Thymus (tissue), 11 donors: ENCODE results near the gene ADGRF1. TPM values are rescaled to one million over a fixed set of nuclear protein-coding genes. Genes with fewer than 3 reads are reported as not detected.

ENCODE experiments used
- DNase-seq, 9 donors: peaks; one replicate each; pipeline ENCODE4 v3.0.0-alpha.2; 2013; ENCODE audit warnings: low spot score in 9 of 9, low read depth in 6 of 9, missing footprints in 1 of 9
- H3K27ac ChIP-seq, 2 donors: one replicate each; pipeline ENCODE4 v1.5.1; 2013; ENCODE audit warnings: control low read depth in 1 of 2, low read depth in 1 of 2, low read length in 1 of 2, mild to moderate bottlenecking in 1 of 2, moderate library complexity in 1 of 2
- H3K27me3 ChIP-seq, 2 donors: one replicate each; pipeline ENCODE4 v1.5.1; 2013; ENCODE audit warnings: low read length in 1 of 2; ENCODE audit not compliant: control insufficient read depth in 2 of 2, insufficient read depth in 1 of 2
- H3K36me3 ChIP-seq, 2 donors: one replicate each; pipeline ENCODE4 v1.5.1; 2013; ENCODE audit warnings: low read length in 1 of 2, mild to moderate bottlenecking in 1 of 2, moderate library complexity in 1 of 2; ENCODE audit not compliant: control insufficient read depth in 2 of 2, insufficient read depth in 2 of 2
- H3K4me1 ChIP-seq, 2 donors: one replicate each; pipeline ENCODE4 v1.5.1; 2013; ENCODE audit warnings: low read length in 2 of 2; ENCODE audit not compliant: control insufficient read depth in 2 of 2, insufficient read depth in 2 of 2
- H3K4me3 ChIP-seq, 2 donors: one replicate each; pipeline ENCODE4 v1.5.1; 2013; ENCODE audit warnings: low read length in 2 of 2, control low read depth in 1 of 2, mild to moderate bottlenecking in 1 of 2
- H3K9me3 ChIP-seq, 2 donors: one replicate each; pipeline ENCODE4 v1.5.1; 2013; ENCODE audit warnings: low read length in 1 of 2, mild to moderate bottlenecking in 1 of 2; ENCODE audit not compliant: control insufficient read depth in 2 of 2, insufficient read depth in 1 of 2
- WGBS: extraction: QIAGEN DNeasy Blood & Tissue Kit; methylation state at CpG from one replicate; pipeline ENCODE4 v1.1.7; 2013; 5-methylcytosine and 5-hydroxymethylcytosine counted together
- polyA plus RNA-seq: library from polyadenylated mRNA; stranded (reverse); fragments of 200-250 nt; gene quantifications from one replicate; pipeline ENCODE4 v1.2.3, GENCODE V29; 2013
- total RNA-seq: library from RNA; stranded (reverse); fragments of 120-200 nt; gene quantifications from one replicate; pipeline ENCODE4 v1.2.4, GENCODE V29; 2013
- donor health status: healthy.

ADGRF1 gene
- total and polyA plus RNA-seq, 2 donors: 0.19 to 0.66 TPM

- H3K9me3 ChIP-seq: no peaks in the 10 kb centered on the region
- peaks cover 0 to 3% of the 10 kb centered on the region in 2 donors for H3K4me1 ChIP-seq
- WGBS: 97% methylated on average over 4 of the region's 4 CpGs
Measured at GRCh38 chr6:47014401-47014800, 27.7 kb downstream of the ADGRF1 start.

GRCh38 chr6:47009583-47009982 lies 32.5 kb downstream of the ADGRF1 start:
- no peaks in the 10 kb centered on the region for H3K4me1 ChIP-seq
- H3K9me3 ChIP-seq: no peaks in the 10 kb centered on the region
- no peak for DNase-seq
- WGBS: 98% methylated on average over 7 of the region's 7 CpGs
- H3K27ac ChIP-seq: no peak overlapping the region
- no peaks in the 10 kb centered on the region for H3K27me3 ChIP-seq
- no peak overlapping the region for H3K4me3 ChIP-seq
- no peaks in the 10 kb centered on the region for H3K36me3 ChIP-seq

More at GRCh38 chr6:47014401-47014800, 27.7 kb downstream of the ADGRF1 start:
- DNase-seq: no peak
- Histone ChIP-seq H3K27ac (no peak overlapping the region), H3K27me3 (no peaks in the 10 kb centered on the region), H3K36me3 (no peaks in the 10 kb centered on the region), H3K4me3 (no peak overlapping the region)

- H3K9me3 ChIP-seq: no peaks in the 10 kb centered on the region
- 98% methylated on average over 3 of the region's 3 CpGs for WGBS
- H3K4me3 ChIP-seq: no peak overlapping the region
- no peak for DNase-seq
- no peaks in the 10 kb centered on the region for H3K4me1 ChIP-seq
- no peak overlapping the region for H3K27ac ChIP-seq
- no peaks in the 10 kb centered on the region for H3K27me3 ChIP-seq
- H3K36me3 ChIP-seq: no peaks in the 10 kb centered on the region
Measured at GRCh38 chr6:47008397-47008763, 33.8 kb downstream of the ADGRF1 start.

- Histone ChIP-seq H3K9me3 (no peaks in the 10 kb centered on the region), H3K27ac (no peak overlapping the region), H3K4me1 (no peaks in the 10 kb centered on the region), H3K36me3 (no peaks in the 10 kb centered on the region), H3K4me3 (no peak overlapping the region), H3K27me3 (no peaks in the 10 kb centered on the region)
- DNase-seq: no peak
- 96% methylated on average over 3 of the region's 3 CpGs for WGBS
Measured at GRCh38 chr6:47007657-47008396, 34.3 kb downstream of the ADGRF1 start.

GRCh38 chr6:47005486-47005885 lies 36.6 kb downstream of the ADGRF1 start:
- Histone ChIP-seq H3K9me3 (peaks cover 0 to 3% of the 10 kb centered on the region in 2 donors), H3K4me1 (no peaks in the 10 kb centered on the region), H3K4me3 (no peak overlapping the region), H3K27me3 (no peaks in the 10 kb centered on the region), H3K36me3 (no peaks in the 10 kb centered on the region), H3K27ac (no peak overlapping the region)
- DNase-seq: no peak
- WGBS: 100% methylated on average over 1 of the region's 1 CpG

GRCh38 chr6:47004463-47004862 lies 37.7 kb downstream of the ADGRF1 start:
- Histone ChIP-seq H3K27me3 (no peaks in the 10 kb centered on the region), H3K4me1 (no peaks in the 10 kb centered on the region), H3K9me3 (peaks cover 0 to 3% of the 10 kb centered on the region in 2 donors), H3K27ac (no peak overlapping the region), H3K36me3 (no peaks in the 10 kb centered on the region), H3K4me3 (no peak overlapping the region)
- no peak for DNase-seq
- WGBS: 69% methylated on average over 3 of the region's 3 CpGs

- 91% methylated on average over 4 of the region's 4 CpGs for WGBS
- Histone ChIP-seq H3K4me3 (no peak overlapping the region), H3K9me3 (peaks cover 0 to 3% of the 10 kb centered on the region in 2 donors), H3K27ac (no peak overlapping the region), H3K27me3 (no peaks in the 10 kb centered on the region), H3K4me1 (no peaks in the 10 kb centered on the region), H3K36me3 (no peaks in the 10 kb centered on the region)
- DNase-seq: no peak
Measured at GRCh38 chr6:47000842-47001241, 41.3 kb downstream of the ADGRF1 start.

- H3K27me3 ChIP-seq: no peaks in the 10 kb centered on the region
- no peaks in the 10 kb centered on the region for H3K4me1 ChIP-seq
- H3K9me3 ChIP-seq: peaks cover 0 to 3% of the 10 kb centered on the region in 2 donors
- H3K36me3 ChIP-seq: no peaks in the 10 kb centered on the region
- 95% methylated on average over 1 of the region's 1 CpG for WGBS
- H3K4me3 ChIP-seq: no peak overlapping the region
- no peak for DNase-seq
- no peak overlapping the region for H3K27ac ChIP-seq
Measured at GRCh38 chr6:46998436-46999017, 43.6 kb downstream of the ADGRF1 start.

GRCh38 chr6:46997646-46998045 lies 44.5 kb downstream of the ADGRF1 start:
- Histone ChIP-seq H3K27me3 (no peaks in the 10 kb centered on the region), H3K4me3 (no peak overlapping the region), H3K9me3 (peaks cover 0 to 3% of the 10 kb centered on the region in 2 donors), H3K27ac (no peak overlapping the region), H3K4me1 (no peaks in the 10 kb centered on the region), H3K36me3 (no peaks in the 10 kb centered on the region)
- no peak for DNase-seq
- WGBS: 97% methylated on average over 1 of the region's 1 CpG
